DND-41 (cell line): ENCODE measurements around the gene P2RX2.

ENCODE experiments used
- EZH2 ChIP-seq: IDR thresholded peaks from 3 replicates; pipeline ENCODE4 v1.6.1; 2012; ENCODE audit warnings: borderline replicate concordance, low read depth, mild to moderate bottlenecking, moderate library complexity, low read length, inconsistent platforms; ENCODE audit not compliant: severe bottlenecking
- TF ChIP-seq, protein P1 (sequence below): IDR thresholded peaks from 2 replicates; pipeline ENCODE4 v1.5.1; 2012; ENCODE audit warnings: borderline replicate concordance, low read length, moderate library complexity, mild to moderate bottlenecking; ENCODE audit not compliant: poor library complexity, severe bottlenecking; ENCODE audit errors: extremely low read depth

DNA sequence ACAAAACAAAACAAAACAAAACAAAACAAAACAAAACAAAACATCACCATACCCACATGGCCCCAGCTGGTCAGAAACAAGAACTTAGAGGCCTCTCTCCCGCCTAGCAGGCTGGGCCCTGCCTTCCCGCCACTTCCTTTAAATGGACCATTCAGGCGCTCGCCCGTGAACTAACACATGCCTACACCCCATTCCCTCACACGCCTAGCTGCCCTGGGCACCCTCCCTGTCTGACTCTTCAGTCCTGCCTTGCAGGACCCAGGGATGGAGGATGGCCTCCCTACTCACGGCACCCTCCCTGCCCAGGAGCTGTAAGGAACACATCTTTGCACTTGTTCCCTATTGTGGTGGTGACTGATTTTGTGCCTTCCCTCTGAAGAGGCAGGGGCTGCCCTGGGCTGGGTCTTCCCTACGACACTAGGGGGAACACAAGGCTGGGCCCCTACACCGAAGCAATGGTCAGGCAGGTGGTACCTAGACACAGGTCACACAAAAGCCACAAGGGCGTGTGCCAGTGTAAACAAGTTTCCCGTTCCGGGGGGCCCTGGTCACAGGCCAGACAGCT, 21.5 kb downstream of the P2RX2 start:
- TF ChIP-seq, protein P1, sequence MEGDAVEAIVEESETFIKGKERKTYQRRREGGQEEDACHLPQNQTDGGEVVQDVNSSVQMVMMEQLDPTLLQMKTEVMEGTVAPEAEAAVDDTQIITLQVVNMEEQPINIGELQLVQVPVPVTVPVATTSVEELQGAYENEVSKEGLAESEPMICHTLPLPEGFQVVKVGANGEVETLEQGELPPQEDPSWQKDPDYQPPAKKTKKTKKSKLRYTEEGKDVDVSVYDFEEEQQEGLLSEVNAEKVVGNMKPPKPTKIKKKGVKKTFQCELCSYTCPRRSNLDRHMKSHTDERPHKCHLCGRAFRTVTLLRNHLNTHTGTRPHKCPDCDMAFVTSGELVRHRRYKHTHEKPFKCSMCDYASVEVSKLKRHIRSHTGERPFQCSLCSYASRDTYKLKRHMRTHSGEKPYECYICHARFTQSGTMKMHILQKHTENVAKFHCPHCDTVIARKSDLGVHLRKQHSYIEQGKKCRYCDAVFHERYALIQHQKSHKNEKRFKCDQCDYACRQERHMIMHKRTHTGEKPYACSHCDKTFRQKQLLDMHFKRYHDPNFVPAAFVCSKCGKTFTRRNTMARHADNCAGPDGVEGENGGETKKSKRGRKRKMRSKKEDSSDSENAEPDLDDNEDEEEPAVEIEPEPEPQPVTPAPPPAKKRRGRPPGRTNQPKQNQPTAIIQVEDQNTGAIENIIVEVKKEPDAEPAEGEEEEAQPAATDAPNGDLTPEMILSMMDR: no peak
- no peak for TF ChIP-seq EZH2
